ENCODE data around the gene MYH13. TPM values are rescaled to one million over a fixed set of nuclear protein-coding genes. Genes with fewer than 3 reads are reported as not detected.

MYH13 gene
- total RNA-seq, 1 experiment from 2014 or later, result not detected

- peaks cover 2% of the 10 kb centered on the region for H3K27me3 Mint-ChIP-seq (ENCODE audit: low read depth)
- H4K5ac ChIP-seq (ENCODE audit: insufficient read length, low read depth, low read length), result no peak overlapping the region
- no peak overlapping the region for H3K18ac ChIP-seq (ENCODE audit: insufficient read length, low read depth, low read length)
- no peaks in the 10 kb centered on the region for H3K23me2 ChIP-seq (ENCODE audit: insufficient read length, low read depth, low read length, poor library complexity, severe bottlenecking)
- H3K4me2 ChIP-seq (ENCODE audit: insufficient read depth, insufficient read length, low read length), result no peak overlapping the region
- no peak overlapping the region for H3K9ac ChIP-seq (ENCODE audit: extremely low read depth, insufficient read length, low read length)
- no peak for DNase-seq
- no peak overlapping the region; a peak in 1 of 7 replicates for H3K27ac Mint-ChIP-seq
- no peak for TF ChIP-seq CTCF (conservative IDR thresholded peaks at IDR 0.05)
- no peak overlapping the region for H3T11ph ChIP-seq (ENCODE audit: low read length)
- no peak overlapping the region for H3K56ac ChIP-seq (ENCODE audit: insufficient read length, low read depth, low read length)
- H4K91ac ChIP-seq (ENCODE audit: insufficient read length, low read depth, low read length), result no peak overlapping the region
- H3K79me2 ChIP-seq (ENCODE audit: insufficient read depth, low read length), result no peaks in the 10 kb centered on the region
- H3K36me3 Mint-ChIP-seq (ENCODE audit: insufficient read depth in 1 of 3, low read depth in 3 of 3), result no peaks in the 10 kb centered on the region
- H2BK120ac ChIP-seq (ENCODE audit: low read depth, low read length, poor library complexity, severe bottlenecking), result no peak overlapping the region
- whole genome bisulfite sequencing (ENCODE audit: extremely low coverage, insufficient read length, low lambda C conversion rate), result no CpG with 5 or more reads among the region's 8 CpGs
- no peak overlapping the region for H3K4me3 Mint-ChIP-seq
- H3K27me3 ChIP-seq (ENCODE audit: insufficient read depth, low read length), result no peaks in the 10 kb centered on the region
- H3K9me3 ChIP-seq (ENCODE audit: control insufficient read depth, low read depth, low read length), result no peaks in the 10 kb centered on the region
- no peaks in the 10 kb centered on the region; the same call in 1 of the 2 replicates for H3K4me1 ChIP-seq (ENCODE audit: insufficient read depth, low read length)
- H3K4me1 Mint-ChIP-seq, result peaks cover 13 to 17% of the 10 kb centered on the region in 2 experiments
- no peak overlapping the region for H3K14ac ChIP-seq (ENCODE audit: insufficient read depth, low read length)
- no peaks in the 10 kb centered on the region for H4K20me1 ChIP-seq (ENCODE audit: control insufficient read depth, insufficient read depth, insufficient read length)
- no peak overlapping the region for H4K8ac ChIP-seq (replicated peaks; ENCODE audit: insufficient read length, low read depth, low read length)
- H3K23ac ChIP-seq (ENCODE audit: insufficient read length, low read depth, low read length), result no peak overlapping the region
- no peak overlapping the region for H2AFZ ChIP-seq (ENCODE audit: low read length)
- no peaks in the 10 kb centered on the region for H3K79me1 ChIP-seq (ENCODE audit: insufficient read depth, low read depth, low read length, poor library complexity, severe bottlenecking)
- H3K9me3 Mint-ChIP-seq, result no peaks in the 10 kb centered on the region; a peak in 1 of 5 replicates
- no peak overlapping the region for H3K4ac ChIP-seq (ENCODE audit: low read depth, low read length)
- no peak overlapping the region for H2BK15ac ChIP-seq (ENCODE audit: low read depth, low read length)
- no peak overlapping the region for H2AK5ac ChIP-seq (ENCODE audit: insufficient read length, low read length)
- H2BK5ac ChIP-seq (ENCODE audit: insufficient read length, low read length), result no peak overlapping the region
- no peak overlapping the region for H2BK20ac ChIP-seq (ENCODE audit: low read depth, low read length, poor library complexity, severe bottlenecking)
- H2BK12ac ChIP-seq (ENCODE audit: insufficient read length, low read depth, low read length), result no peak overlapping the region
- no peak overlapping the region for H3K27ac ChIP-seq (ENCODE audit: insufficient read length, low read depth, low read length)
Observed at GRCh38 chr17:10339051-10339450, 33.8 kb downstream of the MYH13 start.
